ENCODE measurements around the gene ECHDC3. TPM values are rescaled to one million over a fixed set of nuclear protein-coding genes. Genes with fewer than 3 reads are reported as not detected.

Gene ECHDC3
- total RNA-seq, 2 donors from 2014 or later, result 1.3 to 2.0 TPM

DNA sequence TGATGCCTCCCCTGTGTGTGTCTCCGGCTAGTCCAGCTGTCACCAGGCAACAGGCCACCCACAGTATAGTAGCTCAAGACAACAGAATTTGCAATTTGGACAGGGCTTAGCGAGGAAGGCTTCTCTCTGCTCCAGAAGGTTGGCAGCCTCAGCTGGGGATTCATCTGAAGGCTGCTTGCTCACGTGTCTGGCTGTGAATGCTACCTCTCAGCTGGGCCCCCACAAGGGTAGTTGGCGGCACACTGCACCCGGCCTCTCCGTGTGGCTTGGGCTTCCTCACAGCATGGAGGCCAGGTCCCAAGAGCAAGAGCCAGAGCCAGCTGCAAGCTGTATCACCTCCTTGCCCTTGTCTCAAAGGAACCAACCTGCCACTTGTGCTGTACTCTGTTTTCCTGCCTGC, 19.2 kb downstream of the ECHDC3 start:
- Mint-ChIP-seq H3K9me3 (no peaks in the 10 kb centered on the region), H3K4me3 (no peak overlapping the region), H3K4me1 (ENCODE audit: low read depth in 2 of 2) (peaks cover 0 to 11% of the 10 kb centered on the region in 2 donors), H3K27me3 (peaks cover 0 to 7% of the 10 kb centered on the region in 2 donors), H3K27ac (no peak overlapping the region), H3K36me3 (no peaks in the 10 kb centered on the region)
- DNase-seq (ENCODE audit: low spot score) (no peak), ATAC-seq (no peak)

DNA sequence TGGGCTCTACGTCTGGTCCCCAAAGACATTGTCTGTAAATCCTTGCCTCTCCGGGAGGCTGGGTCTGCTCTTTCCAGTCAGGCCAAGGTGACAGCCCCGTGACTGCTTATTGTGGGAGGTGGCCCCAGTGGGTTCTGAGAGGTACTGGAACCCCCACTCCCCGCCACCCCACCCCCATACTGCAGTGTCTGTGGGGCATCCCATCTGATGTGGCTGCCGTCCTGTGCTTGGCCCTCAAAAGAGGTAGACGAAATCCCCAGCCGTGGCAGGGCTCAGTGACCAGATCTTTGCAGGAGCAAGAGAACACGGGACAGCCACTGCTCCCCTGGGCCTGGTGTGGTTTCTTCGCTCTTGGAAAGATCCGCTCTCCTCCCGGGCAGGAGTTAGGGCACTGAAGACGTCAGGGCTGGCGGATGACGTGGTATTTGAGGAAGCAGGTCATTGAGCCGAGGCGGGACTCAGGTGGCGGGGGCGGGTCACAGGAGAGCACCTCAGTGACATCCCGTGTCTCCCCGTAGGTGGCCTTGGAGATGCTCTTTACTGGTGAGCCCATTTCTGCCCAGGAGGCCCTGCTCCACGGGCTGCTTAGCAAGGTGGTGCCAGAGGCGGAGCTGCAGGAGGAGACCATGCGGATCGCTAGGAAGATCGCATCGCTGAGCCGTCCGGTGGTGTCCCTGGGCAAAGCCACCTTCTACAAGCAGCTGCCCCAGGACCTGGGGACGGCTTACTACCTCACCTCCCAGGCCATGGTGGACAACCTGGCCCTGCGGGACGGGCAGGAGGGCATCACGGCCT, 20.7 kb downstream of the ECHDC3 start:
- Mint-ChIP-seq H3K27ac (no peak overlapping the region), H3K9me3 (no peaks in the 10 kb centered on the region), H3K4me1 (ENCODE audit: low read depth in 2 of 2) (peaks cover 0 to 9% of the 10 kb centered on the region in 2 donors), H3K4me3 (no peak overlapping the region), H3K27me3 (peaks cover 0 to 7% of the 10 kb centered on the region in 2 donors), H3K36me3 (no peaks in the 10 kb centered on the region)
- DNase-seq (ENCODE audit: low spot score) (no peak), ATAC-seq (no peak)

DNA sequence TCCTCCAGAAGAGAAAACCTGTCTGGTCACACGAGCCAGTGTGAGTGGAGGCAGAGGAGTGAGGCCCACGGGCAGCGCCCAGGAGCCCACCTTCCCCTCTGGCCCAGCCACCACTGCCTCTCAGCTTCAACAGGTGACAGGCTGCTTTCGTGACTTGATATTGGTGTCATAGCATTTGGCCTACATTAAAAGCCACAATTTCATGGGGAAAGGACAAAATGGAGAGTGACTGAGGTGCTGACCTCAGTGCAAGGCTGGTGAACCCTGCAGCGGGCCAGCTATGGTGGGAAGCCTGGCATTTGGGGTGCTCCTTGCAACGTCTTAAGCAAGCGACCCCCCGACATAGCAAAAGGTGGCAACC, 21.3 kb downstream of the ECHDC3 start:
- Mint-ChIP-seq H3K36me3 (no peaks in the 10 kb centered on the region), H3K4me1 (ENCODE audit: low read depth in 2 of 2) (peaks cover 0 to 7% of the 10 kb centered on the region in 2 donors), H3K27ac (no peak overlapping the region), H3K4me3 (no peak overlapping the region), H3K27me3 (peaks cover 0 to 7% of the 10 kb centered on the region in 2 donors), H3K9me3 (no peaks in the 10 kb centered on the region)
- ATAC-seq (no peak), DNase-seq (ENCODE audit: low spot score) (no peak)

DNA sequence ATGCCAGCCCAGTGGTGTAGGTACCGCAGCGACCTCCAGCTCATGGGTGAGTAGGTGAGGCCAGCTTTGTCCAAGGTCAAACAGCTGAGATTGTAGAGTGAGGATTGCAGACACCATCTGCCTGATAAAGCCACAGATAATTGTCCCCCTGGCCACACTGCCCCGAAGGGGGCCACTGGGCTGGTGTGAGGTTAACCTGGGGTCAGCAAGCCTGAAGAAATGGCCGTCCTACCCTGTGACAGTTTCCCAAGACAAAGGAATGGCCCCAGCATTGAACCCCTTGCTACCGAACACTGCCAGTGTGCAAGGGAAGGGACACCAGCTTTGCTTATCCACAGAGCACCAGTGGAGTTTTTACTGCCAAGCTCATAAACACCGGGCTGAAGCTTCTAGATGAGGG, 23.0 kb downstream of the ECHDC3 start:
- Mint-ChIP-seq H3K27ac (no peak overlapping the region), H3K9me3 (no peaks in the 10 kb centered on the region), H3K36me3 (no peaks in the 10 kb centered on the region), H3K4me1 (ENCODE audit: low read depth in 2 of 2) (peaks cover 0 to 7% of the 10 kb centered on the region in 2 donors), H3K27me3 (peaks cover 0 to 7% of the 10 kb centered on the region in 2 donors), H3K4me3 (no peak overlapping the region)
- DNase-seq (ENCODE audit: low spot score) (no peak), ATAC-seq (no peak)

DNA sequence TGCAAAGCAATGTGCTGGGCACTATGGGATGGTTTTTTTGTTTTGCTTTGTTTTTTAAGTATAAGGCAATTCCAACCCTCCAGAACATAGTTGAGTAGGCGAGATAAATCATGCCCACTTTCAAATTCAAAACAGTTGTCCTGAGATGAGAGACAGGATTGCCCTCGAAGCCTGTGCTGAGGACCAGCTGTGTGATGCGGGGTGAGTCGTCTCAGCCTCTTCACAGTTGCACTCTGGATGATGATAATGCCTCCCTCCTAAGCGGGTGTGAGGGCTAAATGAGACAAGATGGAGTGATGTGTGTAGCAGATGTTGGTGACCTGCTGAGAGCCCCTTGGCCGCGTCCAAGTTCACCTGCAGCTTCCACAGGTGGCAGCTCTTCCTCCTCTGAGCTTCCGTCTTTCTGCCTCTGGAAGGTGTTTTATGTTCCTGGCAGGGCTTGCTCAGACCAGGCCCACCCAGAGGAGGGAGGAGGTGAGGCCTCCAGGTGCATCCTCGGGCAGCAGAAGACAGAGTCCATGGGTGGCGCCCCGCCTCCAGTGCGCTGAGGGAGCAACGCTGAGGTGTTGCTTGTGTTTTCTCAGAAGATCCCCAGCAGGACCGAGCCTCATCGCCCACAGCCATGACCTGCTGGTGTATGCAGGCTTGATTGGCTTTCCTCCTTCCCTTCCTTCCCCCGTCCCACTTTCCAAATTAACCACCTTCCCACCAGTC, 30.6 kb downstream of the ECHDC3 start:
- H3K4me1 Mint-ChIP-seq (ENCODE audit: low read depth in 2 of 2), result no peaks in the 10 kb centered on the region
- peaks cover 2 to 10% of the 10 kb centered on the region in 2 donors for H3K27me3 Mint-ChIP-seq
- no peaks in the 10 kb centered on the region for H3K36me3 Mint-ChIP-seq
- DNase-seq (ENCODE audit: low spot score), result no peak
- no peak overlapping the region for H3K4me3 Mint-ChIP-seq
- ATAC-seq, result peak in 1 of 2 donors; percentile 11
- no peak overlapping the region for H3K27ac Mint-ChIP-seq
- no peaks in the 10 kb centered on the region for H3K9me3 Mint-ChIP-seq

DNA sequence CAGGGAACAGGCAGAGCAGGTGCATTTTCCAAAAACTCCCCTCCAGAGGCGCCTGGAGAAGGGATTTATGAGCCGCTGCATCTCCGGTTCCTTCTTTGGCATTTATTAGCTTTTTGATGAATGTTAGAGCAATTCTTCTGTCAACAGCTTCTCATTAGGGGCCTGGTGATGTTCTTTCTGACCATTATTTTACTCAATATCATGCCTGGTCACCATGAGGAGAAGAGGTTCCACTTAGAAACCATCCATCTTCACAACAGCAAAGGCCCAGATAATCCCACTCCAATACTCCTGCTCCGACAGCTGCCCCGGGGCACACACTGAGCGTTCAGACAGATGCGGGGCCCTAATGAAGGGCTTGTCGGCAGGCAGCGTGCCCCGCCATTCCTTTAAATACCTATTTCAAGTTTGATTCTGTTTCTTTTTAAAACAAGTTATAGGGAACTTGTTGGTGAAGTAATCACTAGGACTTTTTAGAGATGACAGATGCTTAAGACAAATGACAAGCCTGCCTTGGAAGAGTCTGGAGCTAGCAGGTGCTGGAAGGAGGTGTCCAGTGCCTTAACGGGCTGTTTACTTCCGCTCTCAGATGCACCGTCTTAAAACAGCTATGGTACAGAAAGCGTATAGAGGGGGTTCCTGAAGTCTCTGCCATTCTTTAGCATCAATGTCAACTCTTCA, 31.7 kb downstream of the ECHDC3 start:
- DNase-seq (ENCODE audit: low spot score), result no peak
- no peaks in the 10 kb centered on the region for H3K36me3 Mint-ChIP-seq
- H3K9me3 Mint-ChIP-seq, result no peaks in the 10 kb centered on the region
- ATAC-seq, result no peak
- H3K4me1 Mint-ChIP-seq (ENCODE audit: low read depth in 2 of 2), result no peaks in the 10 kb centered on the region
- no peak overlapping the region for H3K4me3 Mint-ChIP-seq
- peaks cover 5 to 17% of the 10 kb centered on the region in 2 donors for H3K27me3 Mint-ChIP-seq
- no peak overlapping the region for H3K27ac Mint-ChIP-seq

DNA sequence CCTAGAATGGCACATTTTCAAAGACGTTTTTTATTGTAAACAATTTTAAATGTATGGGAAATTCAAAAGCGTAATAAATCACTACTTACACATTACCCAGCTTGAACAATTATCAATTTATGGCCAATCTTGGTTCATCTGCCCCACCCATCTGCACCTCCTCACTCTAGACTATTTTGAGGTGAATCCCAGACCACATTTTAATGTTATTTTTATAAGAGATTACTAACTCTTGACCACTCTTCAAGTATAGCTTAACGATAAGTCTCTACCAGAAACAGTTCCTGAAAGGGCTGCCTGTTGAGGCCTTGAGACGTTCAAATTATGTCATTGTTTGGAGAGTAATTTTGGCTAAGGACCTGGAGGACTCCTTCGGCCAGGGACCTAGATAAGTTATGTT, 33.2 kb downstream of the ECHDC3 start:
- Mint-ChIP-seq H3K36me3 (no peaks in the 10 kb centered on the region), H3K27me3 (peaks cover 5 to 22% of the 10 kb centered on the region in 2 donors), H3K9me3 (no peaks in the 10 kb centered on the region), H3K27ac (no peak overlapping the region), H3K4me3 (no peak overlapping the region), H3K4me1 (ENCODE audit: low read depth in 2 of 2) (no peaks in the 10 kb centered on the region)
- ATAC-seq (no peak), DNase-seq (ENCODE audit: low spot score) (no peak)

DNA sequence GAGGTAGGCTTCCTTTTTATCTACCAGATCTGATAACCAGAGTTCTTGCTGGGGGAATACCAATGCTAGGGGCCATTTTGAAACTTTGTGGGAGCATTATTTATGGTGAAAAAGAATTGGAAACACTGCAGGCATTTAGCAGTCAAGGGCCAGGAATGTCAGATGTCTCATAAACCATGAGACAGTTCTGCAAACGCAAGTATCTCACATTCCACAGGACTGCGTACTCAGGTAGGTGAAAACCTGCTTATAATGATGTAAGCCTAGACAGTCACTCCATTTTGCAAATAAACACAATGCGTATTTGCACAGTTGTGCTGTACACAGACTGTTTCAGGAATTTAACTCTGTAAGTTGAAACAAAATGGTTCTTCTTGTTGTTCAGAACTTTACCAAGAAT, 33.9 kb downstream of the ECHDC3 start:
- no peak overlapping the region for H3K4me3 Mint-ChIP-seq
- no peak for DNase-seq (ENCODE audit: low spot score)

DNA sequence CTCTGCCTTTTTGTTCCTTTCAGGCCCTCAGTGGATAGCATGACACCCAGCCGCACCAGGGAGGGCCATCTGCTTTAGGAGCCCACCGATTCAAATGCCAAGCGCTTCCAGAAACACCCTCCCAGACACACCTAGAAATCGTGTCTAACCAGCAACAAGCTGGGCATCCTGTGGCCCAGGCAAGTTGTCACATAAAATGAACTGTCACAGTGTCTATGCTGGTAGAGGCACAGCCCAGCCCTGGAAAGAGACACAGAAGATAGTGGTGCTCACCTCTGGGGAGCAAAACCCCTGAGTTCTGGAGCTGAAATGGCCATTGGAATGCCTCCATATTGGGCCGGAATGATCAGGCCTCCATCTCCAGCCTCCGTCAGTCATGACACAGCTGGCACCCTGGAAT, 38.9 kb downstream of the ECHDC3 start:
- ATAC-seq, result no peak
- Mint-ChIP-seq H3K4me3 (no peak overlapping the region), H3K4me1 (ENCODE audit: low read depth in 2 of 2) (peaks cover 0 to 3% of the 10 kb centered on the region in 2 donors), H3K27ac (no peak overlapping the region), H3K27me3 (peaks cover 13 to 29% of the 10 kb centered on the region in 2 donors), H3K9me3 (no peaks in the 10 kb centered on the region), H3K36me3 (no peaks in the 10 kb centered on the region)
- DNase-seq (ENCODE audit: low spot score), result no peak

More for the DNA sequence above, 33.9 kb downstream of the ECHDC3 start:
- H3K36me3 Mint-ChIP-seq, result no peaks in the 10 kb centered on the region
- H3K4me1 Mint-ChIP-seq (ENCODE audit: low read depth in 2 of 2), result no peaks in the 10 kb centered on the region
- no peaks in the 10 kb centered on the region for H3K9me3 Mint-ChIP-seq
- H3K27me3 Mint-ChIP-seq, result peaks cover 5 to 22% of the 10 kb centered on the region in 2 donors
- no peak overlapping the region for H3K27ac Mint-ChIP-seq
- ATAC-seq, result no peak

DNA sequence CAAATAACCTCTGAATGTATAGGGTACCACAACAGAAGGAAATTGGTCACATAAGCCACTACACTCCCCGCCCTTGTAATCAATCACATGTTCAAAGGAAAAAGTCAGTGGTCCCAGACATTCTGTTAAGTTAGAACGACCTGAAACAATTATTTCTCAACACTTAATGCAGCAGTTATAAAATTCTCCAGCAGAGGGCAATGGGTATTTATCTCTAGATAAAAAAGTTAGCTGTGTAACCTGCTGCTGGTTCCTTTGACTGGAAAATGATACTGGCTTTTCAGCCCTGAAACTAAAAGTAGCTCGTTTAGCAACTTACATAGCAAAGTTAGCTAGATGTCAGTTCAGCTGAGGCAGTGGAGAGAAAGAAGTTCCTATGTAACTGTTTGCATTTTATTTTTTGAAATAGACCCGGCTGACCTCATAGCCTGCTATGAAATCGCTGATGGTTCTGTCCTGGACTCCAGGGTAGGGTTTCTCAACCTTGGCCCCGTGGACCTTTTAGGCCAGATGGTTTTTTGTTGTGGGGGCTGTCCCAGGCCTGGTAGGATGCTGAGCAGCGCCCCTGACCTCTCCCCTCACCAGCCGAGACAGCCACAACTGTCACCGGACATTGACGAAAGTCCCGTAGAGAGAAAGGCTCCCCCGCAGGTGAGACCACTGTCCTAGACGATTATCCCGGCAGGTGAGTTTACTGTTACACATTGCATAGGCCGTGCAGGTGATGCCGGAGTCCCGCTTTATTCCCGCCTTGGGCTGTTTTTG, 40.8 kb downstream of the ECHDC3 start:
- peaks cover 12 to 25% of the 10 kb centered on the region in 2 donors for H3K27me3 Mint-ChIP-seq
- ATAC-seq (no peak), DNase-seq (ENCODE audit: low spot score) (no peak)
- H3K4me1 Mint-ChIP-seq (ENCODE audit: low read depth in 2 of 2), result peaks cover 0 to 3% of the 10 kb centered on the region in 2 donors
- H3K36me3 Mint-ChIP-seq, result no peaks in the 10 kb centered on the region
- H3K27ac Mint-ChIP-seq, result no peak overlapping the region
- no peak overlapping the region for H3K4me3 Mint-ChIP-seq
- no peaks in the 10 kb centered on the region for H3K9me3 Mint-ChIP-seq

DNA sequence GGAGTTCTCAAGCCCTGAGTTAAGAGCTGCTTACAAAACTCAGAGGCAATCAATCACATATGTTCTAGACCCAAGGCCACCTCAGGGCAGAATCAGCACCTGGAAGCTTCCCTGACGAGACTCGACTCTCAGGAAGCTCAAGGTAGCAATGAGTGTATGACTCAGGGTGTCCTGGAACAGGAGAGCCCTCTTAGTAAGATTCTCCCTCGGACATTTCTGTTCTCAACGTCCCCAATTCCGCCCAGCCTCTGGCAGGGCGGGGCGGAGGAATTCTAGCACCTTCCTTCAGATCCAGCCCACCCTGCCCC, 41.3 kb downstream of the ECHDC3 start:
- ATAC-seq (no peak), DNase-seq (ENCODE audit: low spot score) (no peak)
- H3K27ac Mint-ChIP-seq, result no peak overlapping the region
- peaks cover 12 to 23% of the 10 kb centered on the region in 2 donors for H3K27me3 Mint-ChIP-seq
- H3K36me3 Mint-ChIP-seq, result no peaks in the 10 kb centered on the region
- no peaks in the 10 kb centered on the region for H3K9me3 Mint-ChIP-seq
- H3K4me3 Mint-ChIP-seq, result no peak overlapping the region
- peaks cover 0 to 3% of the 10 kb centered on the region in 2 donors for H3K4me1 Mint-ChIP-seq (ENCODE audit: low read depth in 2 of 2)

DNA sequence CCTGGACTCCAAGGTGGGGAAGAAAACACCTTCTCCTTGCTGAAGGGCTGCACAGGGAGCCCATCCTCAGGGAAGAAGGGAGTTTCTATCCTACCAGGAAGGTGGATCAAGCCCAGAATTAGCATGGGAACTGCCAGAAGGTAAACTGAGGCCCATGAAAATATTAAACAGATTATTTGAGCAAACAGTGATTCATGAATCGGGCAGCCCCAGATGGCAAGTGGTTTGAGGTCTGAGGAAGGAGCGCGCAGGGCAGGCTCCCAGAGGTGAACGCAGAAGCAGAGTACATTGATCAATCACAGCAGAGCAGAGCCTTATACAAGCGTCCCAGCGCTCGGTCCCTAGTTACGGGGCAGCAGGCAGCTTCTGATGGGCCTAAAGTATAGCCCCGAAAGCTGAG, 45.2 kb downstream of the ECHDC3 start:
- H3K36me3 Mint-ChIP-seq, result no peaks in the 10 kb centered on the region
- no peaks in the 10 kb centered on the region for H3K9me3 Mint-ChIP-seq
- ATAC-seq (peak in 1 of 2 donors; percentile 7), DNase-seq (ENCODE audit: low spot score) (no peak)
- no peak overlapping the region for H3K27ac Mint-ChIP-seq
- peaks cover 9 to 15% of the 10 kb centered on the region in 2 donors for H3K27me3 Mint-ChIP-seq
- H3K4me1 Mint-ChIP-seq (ENCODE audit: low read depth in 2 of 2), result peaks cover 0 to 3% of the 10 kb centered on the region in 2 donors
- H3K4me3 Mint-ChIP-seq, result no peak overlapping the region

DNA sequence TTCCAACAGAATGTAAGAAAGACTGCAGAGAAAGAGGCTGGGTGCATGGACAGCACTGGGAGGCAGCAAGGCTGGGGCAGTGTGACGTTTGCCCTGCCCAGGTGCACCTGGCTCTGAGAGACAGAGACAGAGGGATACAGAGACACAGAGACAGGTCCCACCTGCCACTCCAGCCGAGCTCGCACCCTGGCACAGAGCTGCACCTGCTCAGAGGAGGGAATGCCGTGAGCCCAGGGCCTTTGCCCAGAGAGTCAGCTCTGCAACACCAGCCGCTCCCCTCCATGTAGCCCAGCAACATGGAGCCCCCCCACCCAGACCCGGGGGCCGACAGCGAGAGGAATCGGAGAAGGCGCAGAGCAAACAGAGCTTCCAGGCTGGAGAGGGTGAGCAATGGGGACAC, 45.7 kb downstream of the ECHDC3 start:
- H3K36me3 Mint-ChIP-seq, result no peaks in the 10 kb centered on the region
- no peaks in the 10 kb centered on the region for H3K9me3 Mint-ChIP-seq
- peaks cover 9 to 15% of the 10 kb centered on the region in 2 donors for H3K27me3 Mint-ChIP-seq
- DNase-seq (ENCODE audit: low spot score) (no peak), ATAC-seq (peak in 1 of 2 donors; percentile 36)
- peaks cover 0 to under 1% of the 10 kb centered on the region in 2 donors for H3K4me1 Mint-ChIP-seq (ENCODE audit: low read depth in 2 of 2)
- H3K4me3 Mint-ChIP-seq, result no peak overlapping the region
- no peak overlapping the region for H3K27ac Mint-ChIP-seq
